GM10847 (cell line): ENCODE results near the gene SRF.

Experiments used
- POLR2A ChIP-seq: IDR thresholded peaks from 2 replicates; pipeline ENCODE4 v1.6.1; 2011; ENCODE audit not compliant: insufficient read length; ENCODE audit errors: extremely low read depth

SRF gene

GRCh38 chr6:43188426-43188825 lies 17.4 kb downstream of the SRF start:
- TF ChIP-seq POLR2A: no peak

GRCh38 chr6:43189776-43190304 lies 18.8 kb downstream of the SRF start:
- TF ChIP-seq POLR2A: no peak

GRCh38 chr6:43192911-43193310 lies 21.8 kb downstream of the SRF start:
- TF ChIP-seq POLR2A: no peak

GRCh38 chr6:43193929-43194328 lies 22.9 kb downstream of the SRF start:
- TF ChIP-seq POLR2A: no peak

- no peak for TF ChIP-seq POLR2A
Measured at GRCh38 chr6:43196337-43196736, 25.3 kb downstream of the SRF start.

GRCh38 chr6:43199912-43200311 lies 28.8 kb downstream of the SRF start:
- no peak for TF ChIP-seq POLR2A

- no peak for TF ChIP-seq POLR2A
Measured at GRCh38 chr6:43200541-43200940, 29.5 kb downstream of the SRF start.

GRCh38 chr6:43202451-43202850 lies 31.4 kb downstream of the SRF start:
- TF ChIP-seq POLR2A: no peak

- TF ChIP-seq POLR2A: no peak
Measured at GRCh38 chr6:43203029-43203717, 32.1 kb downstream of the SRF start.

- no peak for TF ChIP-seq POLR2A
Measured at GRCh38 chr6:43203718-43204095, 32.6 kb downstream of the SRF start.

GRCh38 chr6:43204271-43205105 lies 33.4 kb downstream of the SRF start:
- no peak for TF ChIP-seq POLR2A

- TF ChIP-seq POLR2A: no peak
Measured at GRCh38 chr6:43205849-43206248, 34.8 kb downstream of the SRF start.

- no peak for TF ChIP-seq POLR2A
Measured at GRCh38 chr6:43207286-43207685, 36.2 kb downstream of the SRF start.

- no peak for TF ChIP-seq POLR2A
Measured at GRCh38 chr6:43211955-43212354, 40.9 kb downstream of the SRF start.

GRCh38 chr6:43213431-43213830 lies 42.4 kb downstream of the SRF start:
- TF ChIP-seq POLR2A: no peak

- TF ChIP-seq POLR2A: no peak
Measured at GRCh38 chr6:43215066-43215465, 44.0 kb downstream of the SRF start.
